Natural killer cell (primary cell): Measurements from ENCODE around the gene CDH20. TPM values are rescaled to one million over a fixed set of nuclear protein-coding genes. Genes with fewer than 3 reads are reported as not detected.

Source experiments
- ATAC-seq, 3 donors: fragments of 150-1000 bp in 2 of 3; fragments of 200-7000 bp in 1 of 3; cut with Tn5 transposase; 1 replicate in 1 of 3; 2 replicates in 2 of 3; pipeline ENCODE4 v1.10.0; 2021; ENCODE audit warnings: mild to moderate bottlenecking in 2 of 3, moderate library complexity in 2 of 3
- DNase-seq, 2 donors: peaks; one replicate each; pipeline versions ENCODE4 v3.0.0 to v3.0.0-alpha.2; 2013 to 2021; ENCODE audit warnings: mixed read lengths in 1 of 2
- H3K27ac ChIP-seq: one replicate; pipeline ENCODE4 v1.5.1; 2013; ENCODE audit warnings: mild to moderate bottlenecking, low read length
- H3K27me3 ChIP-seq: one replicate; pipeline ENCODE4 v1.6.1; 2013; ENCODE audit warnings: low read length; ENCODE audit not compliant: control insufficient read depth, insufficient read depth
- H3K36me3 ChIP-seq: one replicate; pipeline ENCODE4 v1.6.1; 2013; ENCODE audit warnings: low read length; ENCODE audit not compliant: control insufficient read depth, insufficient read depth
- H3K4me1 ChIP-seq: one replicate; pipeline ENCODE4 v1.6.1; 2013; ENCODE audit warnings: low read length; ENCODE audit not compliant: control insufficient read depth, insufficient read depth
- H3K4me3 ChIP-seq: one replicate; pipeline ENCODE4 v1.5.1; 2013; ENCODE audit warnings: low read length
- H3K9me3 ChIP-seq: one replicate; pipeline ENCODE4 v1.6.1; 2013; ENCODE audit warnings: low read length; ENCODE audit not compliant: control insufficient read depth, insufficient read depth
- H3K27ac Mint-ChIP-seq, 2 donors: one replicate each; pipeline ENCODE4 v1.8.0; 2022; ENCODE audit warnings: mild to moderate bottlenecking in 2 of 2, mixed read lengths in 2 of 2, moderate library complexity in 1 of 2
- H3K27me3 Mint-ChIP-seq, 2 donors: one replicate each; pipeline ENCODE4 v1.8.0; 2022; ENCODE audit warnings: low read depth in 2 of 2, mixed read lengths in 2 of 2
- H3K36me3 Mint-ChIP-seq: one replicate; pipeline ENCODE4 v1.8.0; 2022; ENCODE audit warnings: mixed read lengths
- H3K4me1 Mint-ChIP-seq, 2 donors: one replicate each; pipeline ENCODE4 v1.8.0; 2022; ENCODE audit warnings: mixed read lengths in 2 of 2
- H3K4me3 Mint-ChIP-seq: one replicate; pipeline ENCODE4 v1.8.0; 2022; ENCODE audit warnings: mild to moderate bottlenecking, moderate library complexity, mixed read lengths
- H3K9me3 Mint-ChIP-seq, 2 donors: one replicate each; pipeline ENCODE4 v1.8.0; 2022; ENCODE audit warnings: mixed read lengths in 2 of 2
- CTCF ChIP-seq: fragments of 200-600 bp; IDR thresholded peaks from one replicate; pipeline ENCODE4 v1.8.0; 2022; ENCODE audit warnings: antibody characterized with exemption
- WGBS: methylation state at CpG from one replicate; pipeline ENCODE4 v1.1.7; 2013; ENCODE audit warnings: missing lambda C conversion rate; ENCODE audit not compliant: insufficient coverage; 5-methylcytosine and 5-hydroxymethylcytosine counted together
- intact Hi-C: fragments of 100-400 bp; cut with micrococcal nuclease; formaldehyde crosslinking; loops from one replicate; pipeline ENCODE4 v1.14.2; 2022
- total RNA-seq, 4 donors: library from RNA; stranded (reverse); fragments of 120-200 nt in 1 of 4; gene quantifications; one replicate each; pipeline versions ENCODE4 v1.2.3 to v1.2.4, GENCODE V29; 2013 to 2022

Gene CDH20
- total RNA-seq, 3 donors from 2014 or later (not counting 1 experiment from before 2014, with no cell fraction given), result 0.09 to 0.10 TPM; not detected in 1

GRCh38 chr18:61290616-61291015, 42.6 kb upstream of the CDH20 start:
- H3K27ac ChIP-seq, result no peak overlapping the region
- no peak for TF ChIP-seq CTCF
- no peak overlapping the region for H3K4me3 ChIP-seq
- DNase-seq (no peak), ATAC-seq (no peak)
- no peaks in the 10 kb centered on the region for H3K27me3 Mint-ChIP-seq
- H3K4me1 Mint-ChIP-seq, result no peaks in the 10 kb centered on the region
- H3K4me3 Mint-ChIP-seq, result no peak overlapping the region
- H3K9me3 Mint-ChIP-seq, result peaks cover 0 to 2% of the 10 kb centered on the region in 2 donors
- no peaks in the 10 kb centered on the region for H3K36me3 Mint-ChIP-seq
- H3K27ac Mint-ChIP-seq, result no peak overlapping the region
- H3K4me1 ChIP-seq, result no peaks in the 10 kb centered on the region
- 82% methylated on average over 5 of the region's 5 CpGs for WGBS
- intact Hi-C loops, result no loop called here
- H3K27me3 ChIP-seq, result no peaks in the 10 kb centered on the region
- H3K36me3 ChIP-seq, result no peaks in the 10 kb centered on the region
- H3K9me3 ChIP-seq, result no peaks in the 10 kb centered on the region

GRCh38 chr18:61292280-61293035, 40.8 kb upstream of the CDH20 start:
- no peaks in the 10 kb centered on the region for H3K36me3 Mint-ChIP-seq
- no peak for TF ChIP-seq CTCF
- DNase-seq (no peak), ATAC-seq (no peak)
- peaks cover 5 to 6% of the 10 kb centered on the region in 2 donors for H3K9me3 Mint-ChIP-seq
- H3K4me1 Mint-ChIP-seq, result no peaks in the 10 kb centered on the region
- H3K4me1 ChIP-seq, result no peaks in the 10 kb centered on the region
- no peak overlapping the region for H3K27ac ChIP-seq
- 81% methylated on average over 4 of the region's 4 CpGs for WGBS
- no peaks in the 10 kb centered on the region for H3K27me3 Mint-ChIP-seq
- no peak overlapping the region for H3K27ac Mint-ChIP-seq
- no peaks in the 10 kb centered on the region for H3K36me3 ChIP-seq
- H3K27me3 ChIP-seq, result no peaks in the 10 kb centered on the region
- intact Hi-C loops, result no loop called here
- no peak overlapping the region for H3K4me3 ChIP-seq
- H3K9me3 ChIP-seq, result no peaks in the 10 kb centered on the region
- no peak overlapping the region for H3K4me3 Mint-ChIP-seq

GRCh38 chr18:61295153-61295552, 38.1 kb upstream of the CDH20 start:
- H3K4me1 Mint-ChIP-seq, result no peaks in the 10 kb centered on the region
- no peak for TF ChIP-seq CTCF
- no peak overlapping the region for H3K4me3 ChIP-seq
- intact Hi-C loops, result no loop called here
- H3K9me3 ChIP-seq, result no peaks in the 10 kb centered on the region
- ATAC-seq (no peak), DNase-seq (no peak)
- no peaks in the 10 kb centered on the region for H3K27me3 Mint-ChIP-seq
- WGBS, result 80% methylated on average over 1 of the region's 1 CpG
- H3K36me3 Mint-ChIP-seq, result no peaks in the 10 kb centered on the region
- no peaks in the 10 kb centered on the region for H3K27me3 ChIP-seq
- H3K4me3 Mint-ChIP-seq, result no peak overlapping the region
- H3K27ac Mint-ChIP-seq, result no peak overlapping the region
- H3K4me1 ChIP-seq, result no peaks in the 10 kb centered on the region
- H3K9me3 Mint-ChIP-seq, result peaks cover 7 to 9% of the 10 kb centered on the region in 2 donors
- no peak overlapping the region for H3K27ac ChIP-seq
- no peaks in the 10 kb centered on the region for H3K36me3 ChIP-seq

- H3K27ac Mint-ChIP-seq, result no peak overlapping the region
- H3K4me1 Mint-ChIP-seq, result no peaks in the 10 kb centered on the region
- no peak overlapping the region for H3K4me3 ChIP-seq
- H3K9me3 Mint-ChIP-seq, result peaks cover 4% of the 10 kb centered on the region in 2 donors
- intact Hi-C loops, result no loop called here
- no peak for TF ChIP-seq CTCF
- WGBS, result 100% methylated on average over 2 of the region's 3 CpGs
- H3K27me3 ChIP-seq, result no peaks in the 10 kb centered on the region
- no peaks in the 10 kb centered on the region for H3K36me3 ChIP-seq
- ATAC-seq (no peak), DNase-seq (no peak)
- H3K27ac ChIP-seq, result no peak overlapping the region
- no peak overlapping the region for H3K4me3 Mint-ChIP-seq
- no peaks in the 10 kb centered on the region for H3K36me3 Mint-ChIP-seq
- H3K27me3 Mint-ChIP-seq, result no peaks in the 10 kb centered on the region
- H3K4me1 ChIP-seq, result no peaks in the 10 kb centered on the region
- no peaks in the 10 kb centered on the region for H3K9me3 ChIP-seq
Observed at GRCh38 chr18:61308004-61308403, 25.2 kb upstream of the CDH20 start.
